Endothelial cell of umbilical vein (primary cell): ENCODE data around the gene SERPINA9. TPM values are rescaled to one million over a fixed set of nuclear protein-coding genes. Genes with fewer than 3 reads are reported as not detected.

Experiments
- BruUV-seq: library from RNA; stranded (reverse); fragments of 400-500 nt; replicated peaks from 2 replicates; lab custom pipeline; 2021; lab: Mats Ljungman, UMichigan
- CTCF ChIA-PET: fragments of 300-600, 350-600 bp; sonication (Branson Sonifier 250); formaldehyde crosslinking; loops from one replicate; lab custom pipeline; 2021; ENCODE audit warnings: antibody characterized with exemption, inconsistent platforms; lab: Charles Lee
- POLR2A ChIA-PET: fragments of 300-600, 350-600 bp; sonication (Branson Sonifier 250); formaldehyde crosslinking; loops from one replicate; lab custom pipeline; 2021; ENCODE audit warnings: antibody characterized with exemption, inconsistent platforms; lab: Charles Lee
- DNase-seq: peaks from one replicate; pipeline ENCODE4 v3.0.0-alpha.2; 2011; ENCODE audit warnings: low read depth, low spot score
- FAIRE-seq: peaks from 2 replicates; lab custom pipeline; 2011; peaks lifted over from hg19 to GRCh38; lab: Jason Lieb, UNC
- H2AFZ ChIP-seq: 2 replicates; pipeline ENCODE4 v1.6.0; 2012; ENCODE audit warnings: low read depth, low read length, control low read depth, inconsistent platforms
- H3K27ac ChIP-seq: 2 replicates; pipeline ENCODE4 v1.5.1; 2011; ENCODE audit warnings: low read depth, mild to moderate bottlenecking, control low read depth, low read length, moderate library complexity; ENCODE audit not compliant: insufficient read depth
- H3K27me3 ChIP-seq, 2 experiments: 2 replicates each; pipeline versions ENCODE4 v1.6.0 to v1.6.1; 2011; ENCODE audit warnings: low read length in 2 of 2, mixed read lengths in 1 of 2; ENCODE audit not compliant: control insufficient read depth in 2 of 2, insufficient read depth in 2 of 2
- H3K36me3 ChIP-seq, 2 experiments: 2 replicates in 1 of 2; 3 replicates in 1 of 2; pipeline ENCODE4 v1.5.1; 2011; ENCODE audit warnings: low read length in 2 of 2, mild to moderate bottlenecking in 1 of 2, moderate library complexity in 1 of 2; ENCODE audit not compliant: control insufficient read depth in 2 of 2, insufficient read depth in 2 of 2; ENCODE audit errors: extremely low read depth in 1 of 2
- H3K4me1 ChIP-seq: 3 replicates; pipeline ENCODE4 v1.5.1; 2011; ENCODE audit warnings: mild to moderate bottlenecking, low read length; ENCODE audit not compliant: control insufficient read depth, insufficient read depth; ENCODE audit errors: extremely low read depth
- H3K4me2 ChIP-seq: 2 replicates; pipeline ENCODE4 v1.6.1; 2011; ENCODE audit warnings: low read length, control low read depth, mixed read lengths; ENCODE audit not compliant: insufficient read depth
- H3K4me3 ChIP-seq, 3 experiments: fragments of 200-600 bp in 1 of 3; sonication (generic), shearing (Covaris generic) in 1 of 3; replicated peaks in 1 of 3; 2 replicates each; pipeline ENCODE4 v1.5.1; 2011 to 2016; ENCODE audit warnings: control low read depth in 3 of 3, low read length in 3 of 3, mild to moderate bottlenecking in 2 of 3, inconsistent platforms in 1 of 3, low read depth in 1 of 3, moderate library complexity in 1 of 3; ENCODE audit not compliant: insufficient read depth in 1 of 3
- H3K79me2 ChIP-seq: 2 replicates; pipeline ENCODE4 v1.6.0; 2012; ENCODE audit warnings: low read length, inconsistent platforms; ENCODE audit not compliant: control insufficient read depth, insufficient read depth
- H3K9ac ChIP-seq: replicated peaks from 2 replicates; pipeline ENCODE3; 2011; ENCODE audit warnings: low read length, control low read depth; ENCODE audit not compliant: insufficient read depth; ENCODE audit errors: extremely low read depth
- H3K9me1 ChIP-seq: replicated peaks from 3 replicates; pipeline ENCODE4 v1.6.0; 2011; ENCODE audit warnings: mild to moderate bottlenecking, low read length; ENCODE audit not compliant: control insufficient read depth, insufficient read depth; ENCODE audit errors: extremely low read depth
- H3K9me3 ChIP-seq: replicated peaks from 2 replicates; pipeline ENCODE4 v1.5.1; 2012; ENCODE audit warnings: low read length, inconsistent platforms; ENCODE audit not compliant: control insufficient read depth, insufficient read depth
- H4K20me1 ChIP-seq: replicated peaks from 2 replicates; pipeline ENCODE3; 2011; ENCODE audit warnings: mild to moderate bottlenecking, low read length; ENCODE audit not compliant: control insufficient read depth, insufficient read depth; ENCODE audit errors: extremely low read depth
- EZH2 ChIP-seq: IDR thresholded peaks from 2 replicates; pipeline ENCODE4 v1.6.1; 2012; ENCODE audit warnings: borderline replicate concordance, low read depth, mild to moderate bottlenecking, moderate library complexity, low read length, inconsistent platforms; ENCODE audit not compliant: severe bottlenecking
- FOS ChIP-seq: IDR thresholded peaks from 2 replicates; pipeline ENCODE4 v1.6.1; 2011; ENCODE audit warnings: mild to moderate bottlenecking, low read length, moderate library complexity, borderline replicate concordance; ENCODE audit not compliant: insufficient read depth
- GATA2 ChIP-seq: IDR thresholded peaks from 2 replicates; pipeline ENCODE4 v1.7.0; 2011; ENCODE audit warnings: low read depth, mild to moderate bottlenecking, moderate library complexity, mixed read lengths, low read length; ENCODE audit not compliant: insufficient read length, insufficient read depth
- JUN ChIP-seq: IDR thresholded peaks from 2 replicates; pipeline ENCODE4 v1.6.1; 2011; ENCODE audit warnings: borderline replicate concordance, low read depth; ENCODE audit not compliant: insufficient read length, insufficient read depth
- MYC ChIP-seq: IDR thresholded peaks from one replicate; pipeline ENCODE4 v1.6.1; 2011; ENCODE audit warnings: mild to moderate bottlenecking, low read depth, low read length
- POLR2A ChIP-seq: IDR thresholded peaks from 2 replicates; pipeline ENCODE4 v1.6.1; 2012; ENCODE audit warnings: low read depth, mild to moderate bottlenecking, control low read depth, low read length
- POLR2AphosphoS5 ChIP-seq: IDR thresholded peaks from 2 replicates; pipeline ENCODE4 v1.6.1; 2012; ENCODE audit warnings: low read depth, mild to moderate bottlenecking, control low read depth, low read length, moderate library complexity; ENCODE audit not compliant: insufficient read depth
- dilution Hi-C: fragments of 300-500 bp; cut with MboI; formaldehyde crosslinking; loops from one replicate; pipeline ENCODE4 v1.15.0; 2019; ENCODE audit warnings: low sequenced_read_pairs; ENCODE audit not compliant: extremely low pct_ligation_motif_present
- intact Hi-C: fragments of 100-400 bp; cut with micrococcal nuclease; formaldehyde crosslinking; loops from one replicate; pipeline ENCODE4 v1.10.0; 2022
- polyA plus RNA-seq, 4 experiments: library from polyadenylated mRNA; depleted of rRNA in 3 of 4; stranded (reverse) in 3 of 4; unstranded in 1 of 4; fragments of >200 nt; gene quantifications; 2 replicates each; pipeline versions ENCODE4 v1.2.1 to v1.2.3, GENCODE V29; 2011 to 2012; ENCODE audit warnings: missing spikeins in 1 of 4
- total RNA-seq: library from RNA; stranded (reverse); gene quantifications from 2 replicates; pipeline ENCODE4 v1.2.3, GENCODE V29; 2021
- TF ChIP-seq, protein P1 (sequence below): IDR thresholded peaks from 2 replicates; pipeline ENCODE4 v1.6.1; 2011; ENCODE audit not compliant: insufficient read depth, insufficient read length
- TF ChIP-seq, protein P2 (sequence below), 2 donors: IDR thresholded peaks; 1 replicate in 1 of 2; 2 replicates in 1 of 2; pipeline ENCODE4 v1.5.1; 2011; ENCODE audit warnings: low read length in 2 of 2, mild to moderate bottlenecking in 2 of 2, moderate library complexity in 2 of 2, control low read depth in 1 of 2, inconsistent platforms in 1 of 2, low read depth in 1 of 2; ENCODE audit not compliant: insufficient read depth in 1 of 2; ENCODE audit errors: extremely low read depth in 1 of 2

The SERPINA9 gene
- total and polyA plus RNA-seq, 2 donors (not counting 3 experiments of a cell fraction or from before 2014, with no cell fraction given) = not detected

DNA sequence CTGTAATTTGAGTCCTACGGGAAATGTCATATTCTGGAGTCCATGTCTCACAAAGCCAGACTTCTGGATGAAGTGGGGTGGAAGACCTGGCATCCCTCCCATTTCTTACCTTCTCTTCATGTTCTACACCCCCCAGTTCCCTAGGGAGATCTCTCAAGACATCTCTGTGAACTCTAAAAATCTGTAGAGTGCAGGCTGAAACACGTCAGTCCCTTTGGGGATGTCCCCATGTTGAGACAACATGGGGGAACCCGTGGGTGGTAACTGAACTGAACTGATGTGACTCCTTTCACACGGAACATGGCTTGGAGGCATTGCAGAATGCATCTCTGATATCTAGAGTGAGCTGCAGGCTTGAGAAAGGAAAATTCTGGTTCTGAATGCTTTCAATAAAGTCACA, 18.1 kb upstream of the SERPINA9 start:
- TF ChIP-seq POLR2A (no peak), MYC (no peak), POLR2AphosphoS5 (no peak), EZH2 (no peak), GATA2 (no peak), JUN (no peak), FOS (no peak)
- TF ChIP-seq, protein P1, sequence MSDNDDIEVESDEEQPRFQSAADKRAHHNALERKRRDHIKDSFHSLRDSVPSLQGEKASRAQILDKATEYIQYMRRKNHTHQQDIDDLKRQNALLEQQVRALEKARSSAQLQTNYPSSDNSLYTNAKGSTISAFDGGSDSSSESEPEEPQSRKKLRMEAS = no peak
- TF ChIP-seq, protein P2, sequence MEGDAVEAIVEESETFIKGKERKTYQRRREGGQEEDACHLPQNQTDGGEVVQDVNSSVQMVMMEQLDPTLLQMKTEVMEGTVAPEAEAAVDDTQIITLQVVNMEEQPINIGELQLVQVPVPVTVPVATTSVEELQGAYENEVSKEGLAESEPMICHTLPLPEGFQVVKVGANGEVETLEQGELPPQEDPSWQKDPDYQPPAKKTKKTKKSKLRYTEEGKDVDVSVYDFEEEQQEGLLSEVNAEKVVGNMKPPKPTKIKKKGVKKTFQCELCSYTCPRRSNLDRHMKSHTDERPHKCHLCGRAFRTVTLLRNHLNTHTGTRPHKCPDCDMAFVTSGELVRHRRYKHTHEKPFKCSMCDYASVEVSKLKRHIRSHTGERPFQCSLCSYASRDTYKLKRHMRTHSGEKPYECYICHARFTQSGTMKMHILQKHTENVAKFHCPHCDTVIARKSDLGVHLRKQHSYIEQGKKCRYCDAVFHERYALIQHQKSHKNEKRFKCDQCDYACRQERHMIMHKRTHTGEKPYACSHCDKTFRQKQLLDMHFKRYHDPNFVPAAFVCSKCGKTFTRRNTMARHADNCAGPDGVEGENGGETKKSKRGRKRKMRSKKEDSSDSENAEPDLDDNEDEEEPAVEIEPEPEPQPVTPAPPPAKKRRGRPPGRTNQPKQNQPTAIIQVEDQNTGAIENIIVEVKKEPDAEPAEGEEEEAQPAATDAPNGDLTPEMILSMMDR (IDR thresholded peaks at IDR 0.05; ENCODE audit: extremely low read depth in 1 of 2, insufficient read depth in 1 of 2, low read depth in 1 of 2, low read length in 2 of 2) = no peak
- no peaks in the 10 kb centered on the region for H4K20me1 ChIP-seq
- H3K4me1 ChIP-seq = no peaks in the 10 kb centered on the region
- H3K27ac ChIP-seq = no peak overlapping the region
- no peak overlapping the region for H3K4me3 ChIP-seq
- CTCF ChIA-PET = interaction anchor here (1.4 kb wide), 1 partner anchor 8 kb away, joined by 5 read pairs; no protein-coding TSS in a partner anchor
- no peak overlapping the region for H3K9ac ChIP-seq
- POLR2A ChIA-PET = no interaction called here
- H3K79me2 ChIP-seq = no peaks in the 10 kb centered on the region
- H3K9me3 ChIP-seq = no peaks in the 10 kb centered on the region
- no TSS peak for BruUV-seq
- dilution Hi-C loops (no loop called here), intact Hi-C loops (no loop called here)
- no peak overlapping the region for H3K4me2 ChIP-seq
- no peaks in the 10 kb centered on the region for H3K27me3 ChIP-seq
- H2AFZ ChIP-seq = no peak overlapping the region
- no peaks in the 10 kb centered on the region for H3K36me3 ChIP-seq
- FAIRE-seq (no peak), DNase-seq (no peak)
- no peaks in the 10 kb centered on the region for H3K9me1 ChIP-seq
